Measurements from ENCODE around the gene NRIP3.
A peak's percentile ranks its signal among the peaks of the same experiment; 100 is the strongest.

Gene NRIP3

GRCh38 chr11:9003573-9004182 lies at the start of gene NRIP3:
Gene NRIP3, minus strand, starts transcription at chr11:9004001. Its CDS starts 66 bp downstream, at chr11:9003935.
- DNase-seq, result peak; percentile 13

GRCh38 chr11:9052316-9052715 lies 48.5 kb upstream of the NRIP3 start:
- DNase-seq, result no peak

GRCh38 chr11:9049959-9050358 lies 46.2 kb upstream of the NRIP3 start:
- DNase-seq, result no peak

- peak; percentile 67 for DNase-seq
Measured at GRCh38 chr11:9047964-9048523, 44.2 kb upstream of the NRIP3 start.

GRCh38 chr11:9046481-9046880 lies 42.7 kb upstream of the NRIP3 start:
- no peak for DNase-seq

GRCh38 chr11:9042488-9042887 lies 38.7 kb upstream of the NRIP3 start:
- DNase-seq, result no peak

- no peak for DNase-seq
Measured at GRCh38 chr11:9041747-9042146, 37.9 kb upstream of the NRIP3 start.

- DNase-seq, result no peak
Measured at GRCh38 chr11:9040410-9040809, 36.6 kb upstream of the NRIP3 start.

GRCh38 chr11:9039863-9040262 lies 36.1 kb upstream of the NRIP3 start:
- DNase-seq, result no peak

GRCh38 chr11:9039198-9039597 lies 35.4 kb upstream of the NRIP3 start:
- no peak for DNase-seq

- DNase-seq, result no peak
Measured at GRCh38 chr11:9038541-9038940, 34.7 kb upstream of the NRIP3 start.

- DNase-seq, result no peak
Measured at GRCh38 chr11:9037963-9038362, 34.2 kb upstream of the NRIP3 start.

GRCh38 chr11:9037046-9037780 lies 33.4 kb upstream of the NRIP3 start:
- no peak for DNase-seq

- DNase-seq, result no peak
Measured at GRCh38 chr11:9030601-9031000, 26.8 kb upstream of the NRIP3 start.

GRCh38 chr11:9029422-9029821 lies 25.6 kb upstream of the NRIP3 start:
- DNase-seq, result no peak

GRCh38 chr11:9028581-9028980 lies 24.8 kb upstream of the NRIP3 start:
- no peak for DNase-seq

- peak; percentile 41 for DNase-seq
Measured at GRCh38 chr11:9025101-9025850, 21.5 kb upstream of the NRIP3 start.

- no peak for DNase-seq
Measured at GRCh38 chr11:9022961-9023680, 19.3 kb upstream of the NRIP3 start.

- no peak for DNase-seq
Measured at GRCh38 chr11:9020916-9021315, 17.1 kb upstream of the NRIP3 start.

- DNase-seq, result no peak
Measured at GRCh38 chr11:9019861-9020260, 16.1 kb upstream of the NRIP3 start.

GRCh38 chr11:9017773-9018172 lies 14.0 kb upstream of the NRIP3 start:
- DNase-seq, result no peak

- no peak for DNase-seq
Measured at GRCh38 chr11:9016916-9017642, 13.3 kb upstream of the NRIP3 start.

Data from NCI-H1694 treated with DMSO at 0.1 percent for 48 hours (cell line).